HEK293 (cell line): ENCODE measurements around the gene WFDC12.
"Not testable (repeated sequence)": the region's sequence is repeated elsewhere in the genome, so short reads cannot be mapped to it uniquely, and the experiment has no call there.

Source experiments
- CTCF ChIA-PET: fragments of 350-600 bp; formaldehyde crosslinking; extraction: SDS; loops from one replicate; lab custom pipeline; 2021; ENCODE audit warnings: antibody characterized with exemption; lab: Yijun Ruan, JAX
- POLR2A ChIA-PET: fragments of 300-600 bp; formaldehyde crosslinking; extraction: SDS; loops from one replicate; lab custom pipeline; 2020; ENCODE audit warnings: antibody characterized with exemption, inconsistent platforms; lab: Yijun Ruan, JAX
- H3K27ac ChIP-seq: fragments of 200-500 bp; sonication (Bioruptor generic); 2 replicates; pipeline ENCODE4 v1.5.1; 2014; ENCODE audit warnings: low read depth, low read length, control low read depth, inconsistent platforms; ENCODE audit errors: extremely low read depth
- H3K36me3 ChIP-seq, 2 experiments: fragments of 200-500 bp in 1 of 2; sonication (Bioruptor generic) in 1 of 2; 1 replicate in 1 of 2; 2 replicates in 1 of 2; pipeline ENCODE4 v1.5.1; 2014 to 2017; ENCODE audit warnings: inconsistent platforms in 2 of 2, low read length in 2 of 2; ENCODE audit not compliant: control insufficient read depth in 2 of 2, insufficient read depth in 1 of 2
- H3K4me1 ChIP-seq: fragments of 200-500 bp; sonication (Bioruptor generic); 2 replicates; pipeline ENCODE4 v1.5.1; 2014; ENCODE audit warnings: mild to moderate bottlenecking, low read length, inconsistent platforms; ENCODE audit not compliant: control insufficient read depth, insufficient read depth
- H3K4me3 ChIP-seq: 2 replicates; pipeline ENCODE4 v1.5.1; 2011; ENCODE audit warnings: low read depth, mild to moderate bottlenecking, control low read depth, low read length, moderate library complexity
- H3K9me3 ChIP-seq: fragments of 200-500 bp; sonication (Bioruptor generic); 2 replicates; pipeline ENCODE4 v1.5.1; 2014; ENCODE audit warnings: low read depth, low read length, inconsistent platforms; ENCODE audit not compliant: control insufficient read depth, insufficient read depth
- BCL6B ChIP-seq: fragments of 450-650 bp; formaldehyde crosslinking; IDR thresholded peaks from 2 replicates; pipeline ENCODE4 v1.5.1; 2017; ENCODE audit warnings: missing biosample characterization, missing genetic modification characterization
- KLF8 ChIP-seq: fragments of 450-650 bp; formaldehyde crosslinking; IDR thresholded peaks from 2 replicates; pipeline ENCODE4 v1.5.1; 2016; ENCODE audit warnings: missing biosample characterization, missing genetic modification characterization
- SCRT2 ChIP-seq: fragments of 450-650 bp; formaldehyde crosslinking; IDR thresholded peaks from 2 replicates; pipeline ENCODE4 v1.5.1; 2016; ENCODE audit warnings: missing biosample characterization, missing genetic modification characterization
- SP7 ChIP-seq: fragments of 450-650 bp; formaldehyde crosslinking; IDR thresholded peaks from 2 replicates; pipeline ENCODE4 v1.5.1; 2016; ENCODE audit warnings: missing biosample characterization, missing genetic modification characterization
- ZIC2 ChIP-seq: fragments of 450-650 bp; formaldehyde crosslinking; IDR thresholded peaks from 2 replicates; pipeline ENCODE4 v1.5.1; 2016; ENCODE audit warnings: missing biosample characterization, missing genetic modification characterization
- ZNF10 ChIP-seq: fragments of 450-650 bp; formaldehyde crosslinking; IDR thresholded peaks from 2 replicates; pipeline ENCODE4 v1.5.1; 2017; ENCODE audit warnings: missing biosample characterization, missing genetic modification characterization
- ZNF133 ChIP-seq: fragments of 450-650 bp; formaldehyde crosslinking; IDR thresholded peaks from 2 replicates; pipeline ENCODE4 v1.5.1; 2016; ENCODE audit warnings: missing biosample characterization, missing genetic modification characterization
- ZNF169 ChIP-seq: fragments of 450-650 bp; formaldehyde crosslinking; IDR thresholded peaks from 2 replicates; pipeline ENCODE4 v1.5.1; 2016; ENCODE audit warnings: missing biosample characterization, missing genetic modification characterization
- ZNF175 ChIP-seq: fragments of 450-650 bp; formaldehyde crosslinking; IDR thresholded peaks from 2 replicates; pipeline ENCODE4 v1.5.1; 2016; ENCODE audit warnings: missing biosample characterization, missing genetic modification characterization
- ZNF23 ChIP-seq: fragments of 450-650 bp; formaldehyde crosslinking; IDR thresholded peaks from 2 replicates; pipeline ENCODE4 v1.5.1; 2016; ENCODE audit warnings: missing biosample characterization, missing genetic modification characterization, borderline replicate concordance
- ZNF362 ChIP-seq: fragments of 450-650 bp; formaldehyde crosslinking; IDR thresholded peaks from 2 replicates; pipeline ENCODE4 v1.5.1; 2016; ENCODE audit warnings: missing biosample characterization, missing genetic modification characterization
- ZNF404 ChIP-seq: fragments of 450-650 bp; formaldehyde crosslinking; IDR thresholded peaks from 2 replicates; pipeline ENCODE4 v1.5.1; 2017; ENCODE audit warnings: missing biosample characterization, missing genetic modification characterization
- ZNF518A ChIP-seq: fragments of 450-650 bp; formaldehyde crosslinking; conservative IDR thresholded peaks from 2 replicates; pipeline ENCODE4 v1.5.1; 2016; ENCODE audit warnings: low read depth, missing biosample characterization, missing genetic modification characterization
- ZNF561 ChIP-seq: fragments of 450-650 bp; IDR thresholded peaks from 2 replicates; pipeline ENCODE4 v1.5.1; 2018; ENCODE audit warnings: missing biosample characterization, missing genetic modification characterization, borderline replicate concordance
- ZNF785 ChIP-seq: fragments of 450-650 bp; formaldehyde crosslinking; IDR thresholded peaks from 2 replicates; pipeline ENCODE4 v1.5.1; 2016; ENCODE audit warnings: missing biosample characterization, missing genetic modification characterization

The WFDC12 gene

GRCh38 chr20:45157962-45158361 lies 33.7 kb upstream of the WFDC12 start (continued):
- TF ChIP-seq ZNF561 (tag by site-specific recombination) (no peak), ZNF362 (tag by site-specific recombination) (no peak), ZNF169 (tag by site-specific recombination) (no peak), ZNF404 (tag by site-specific recombination) (no peak), ZNF518A (no peak), SCRT2 (tag by site-specific recombination) (no peak), BCL6B (tag by site-specific recombination) (peak; percentile 89), SP7 (tag by site-specific recombination) (no peak)

- ChIA-PET POLR2A (no interaction called here), CTCF (interaction anchor here (1.2 to 1.7 kb wide), 3 partner anchors 13 to 18 kb away, joined by 3 to 7 read pairs (median 4); no protein-coding TSS in a partner anchor)
- TF ChIP-seq ZNF10 (tag by site-specific recombination) (no peak), KLF8 (tag by site-specific recombination) (no peak), ZNF133 (no peak), ZIC2 (tag by site-specific recombination) (no peak), ZNF23 (tag by site-specific recombination) (no peak), ZNF169 (tag by site-specific recombination) (no peak), ZNF785 (tag by site-specific recombination) (no peak), ZNF175 (no peak), ZNF561 (tag by site-specific recombination) (no peak)
- Histone ChIP-seq H3K4me3 (no peak overlapping the region), H3K9me3 (no peaks in the 10 kb centered on the region; the same call in 1 of the 2 replicates), H3K36me3 (no peaks in the 10 kb centered on the region), H3K27ac (no peak overlapping the region), H3K4me1 (no peaks in the 10 kb centered on the region)
Measured at GRCh38 chr20:45156713-45157112, 32.4 kb upstream of the WFDC12 start.

- H3K4me3 ChIP-seq, H3K4me1 ChIP-seq, POLR2A ChIA-PET, H3K9me3 ChIP-seq, H3K27ac ChIP-seq, H3K36me3 ChIP-seq: not testable (repeated sequence)
- CTCF ChIA-PET, result interaction anchor here (0.9 kb wide), 1 partner anchor 15 kb away, joined by 3 read pairs; no protein-coding TSS in a partner anchor
Measured at GRCh38 chr20:45154794-45155193, 30.5 kb upstream of the WFDC12 start.
